WTC11 (cell line): ENCODE data around the gene GMEB2. TPM values are rescaled to one million over a fixed set of nuclear protein-coding genes. Genes with fewer than 3 reads are reported as not detected.

Experiments used
- ATAC-seq: fragments of 200-7000 bp; cut with Tn5 transposase; 2 replicates; pipeline ENCODE4 v1.10.0; 2021; ENCODE audit warnings: mild to moderate bottlenecking, moderate library complexity
- CTCF ChIA-PET: fragments of 300-600 bp; sonication (Branson Sonifier 250); formaldehyde crosslinking; loops from one replicate; lab custom pipeline; 2021; ENCODE audit warnings: antibody characterized with exemption; lab: Charles Lee
- POLR2A ChIA-PET: fragments of 350-600 bp; sonication (Branson Sonifier 250); formaldehyde crosslinking; loops from one replicate; lab custom pipeline; 2021; ENCODE audit warnings: antibody characterized with exemption; lab: Charles Lee
- DNase-seq: peaks from one replicate; pipeline ENCODE4 v3.0.0; 2021; ENCODE audit warnings: low spot score
- H3K27ac Mint-ChIP-seq: 2 replicates; pipeline ENCODE4 v1.8.0; 2021; ENCODE audit warnings: mixed read lengths
- H3K27me3 Mint-ChIP-seq: 2 replicates; pipeline ENCODE4 v1.8.0; 2021; ENCODE audit warnings: low read depth, mild to moderate bottlenecking, moderate library complexity, mixed read lengths
- H3K36me3 Mint-ChIP-seq: 2 replicates; pipeline ENCODE4 v1.8.0; 2021; ENCODE audit warnings: mixed read lengths
- H3K4me1 Mint-ChIP-seq: 2 replicates; pipeline ENCODE4 v1.8.0; 2022; ENCODE audit warnings: mixed read lengths
- H3K4me3 Mint-ChIP-seq: 2 replicates; pipeline ENCODE4 v1.8.0; 2021; ENCODE audit warnings: mild to moderate bottlenecking, moderate library complexity, mixed read lengths
- H3K9me3 Mint-ChIP-seq: 2 replicates; pipeline ENCODE4 v1.8.0; 2021; ENCODE audit warnings: mixed read lengths
- ATF2 ChIP-seq: sonication (generic); formaldehyde crosslinking; IDR thresholded peaks from 2 replicates; pipeline ENCODE4 v1.8.1; 2022; ENCODE audit warnings: low read depth, missing genetic modification reagents, borderline replicate concordance
- ELF4 ChIP-seq: sonication (generic); formaldehyde crosslinking; IDR thresholded peaks from 2 replicates; pipeline ENCODE4 v1.8.1; 2022; ENCODE audit warnings: low read depth, mild to moderate bottlenecking, moderate library complexity, missing genetic modification reagents
- FOXK1 ChIP-seq: sonication (generic); formaldehyde crosslinking; IDR thresholded peaks from 2 replicates; pipeline ENCODE4 v1.8.0; 2022; ENCODE audit warnings: mild to moderate bottlenecking, moderate library complexity, missing genetic modification reagents
- FOXP1 ChIP-seq: sonication (generic); formaldehyde crosslinking; IDR thresholded peaks from 2 replicates; pipeline ENCODE4 v1.8.0; 2022; ENCODE audit warnings: missing genetic modification reagents, mild to moderate bottlenecking, moderate library complexity, borderline replicate concordance
- GABPB1 ChIP-seq: sonication (generic); formaldehyde crosslinking; IDR thresholded peaks from 2 replicates; pipeline ENCODE4 v1.8.1; 2023; ENCODE audit warnings: mild to moderate bottlenecking, missing genetic modification reagents
- GRHL2 ChIP-seq: fragments of 250-450 bp; sonication (Bioruptor Pico); IDR thresholded peaks from 2 replicates; pipeline ENCODE4 v1.8.0; 2022; ENCODE audit warnings: mild to moderate bottlenecking, moderate library complexity; ENCODE audit not compliant: insufficient replicate concordance, severe bottlenecking
- GTF2I ChIP-seq: fragments of 250-450 bp; sonication (Bioruptor Pico); conservative IDR thresholded peaks from 2 replicates; pipeline ENCODE4 v1.4.0; 2021; ENCODE audit warnings: mild to moderate bottlenecking
- PRDM15 ChIP-seq: sonication (generic); formaldehyde crosslinking; IDR thresholded peaks from 2 replicates; pipeline ENCODE4 v1.8.0; 2022; ENCODE audit warnings: missing genetic modification reagents
- PRRX2 ChIP-seq: fragments of 250-450 bp; sonication (Bioruptor Pico); IDR thresholded peaks from 2 replicates; pipeline ENCODE4 v1.8.0; 2021; ENCODE audit warnings: mild to moderate bottlenecking
- SMAD4 ChIP-seq: sonication (generic); formaldehyde crosslinking; IDR thresholded peaks from 2 replicates; pipeline ENCODE4 v1.8.0; 2022; ENCODE audit warnings: mild to moderate bottlenecking, missing genetic modification reagents
- SP1 ChIP-seq: sonication (generic); formaldehyde crosslinking; conservative IDR thresholded peaks from 2 replicates; pipeline ENCODE4 v1.8.1; 2022; ENCODE audit warnings: missing genetic modification reagents
- ZNF121 ChIP-seq: sonication (generic); formaldehyde crosslinking; IDR thresholded peaks from 2 replicates; pipeline ENCODE4 v1.8.0; 2023; ENCODE audit warnings: missing genetic modification reagents
- total RNA-seq: library from RNA; stranded (reverse); gene quantifications from 3 replicates; pipeline ENCODE4 v1.2.3, GENCODE V29; 2021
- TF ChIP-seq, protein P1 (sequence below): fragments of 250-450 bp; sonication (Bioruptor Pico); IDR thresholded peaks from 2 replicates; pipeline ENCODE4 v1.8.0; 2021; ENCODE audit warnings: mild to moderate bottlenecking
- TF ChIP-seq, protein P2 (sequence below): fragments of 200-600 bp; IDR thresholded peaks from 2 replicates; pipeline ENCODE4 v1.8.0; 2022; ENCODE audit warnings: antibody characterized with exemption
- TF ChIP-seq, protein P3 (sequence below): sonication (generic); formaldehyde crosslinking; IDR thresholded peaks from 2 replicates; pipeline ENCODE4 v1.8.1; 2022; ENCODE audit warnings: low read depth, mild to moderate bottlenecking, moderate library complexity, missing genetic modification reagents, borderline replicate concordance

GMEB2 gene
- total RNA-seq, 1 experiment from 2014 or later = 14.8 TPM

- peak; percentile 29; the same call in 1 of the 2 replicates for ATAC-seq
- no peaks in the 10 kb centered on the region for H3K36me3 Mint-ChIP-seq
- peaks cover under 1% of the 10 kb centered on the region; the same call in 1 of the 2 replicates for H3K27me3 Mint-ChIP-seq
- ChIA-PET POLR2A (interaction anchor here (0.5 kb wide), 1 partner anchor 427 kb away, joined by 3 read pairs; no protein-coding TSS in a partner anchor), CTCF (interaction anchor here (2.1 to 3.3 kb wide), 2 partner anchors 16 to 88 kb away, joined by 10 to 17 read pairs; no protein-coding TSS in a partner anchor)
- no peaks in the 10 kb centered on the region for H3K9me3 Mint-ChIP-seq
- peak overlapping the region; percentile 70 for H3K4me3 Mint-ChIP-seq
- TF ChIP-seq GABPB1 = 0 out of 2 replicates have a peak, but pooled peaks have one; percentile 25
- peak; percentile 39; the same call in 1 of the 2 replicates for TF ChIP-seq FOXP1 (CRISPR knock-in tag)
- peak; percentile 21; the same call in 1 of the 2 replicates for TF ChIP-seq FOXK1 (CRISPR knock-in tag)
- no peak for TF ChIP-seq ELF4 (CRISPR knock-in tag)
- TF ChIP-seq ATF2 (CRISPR knock-in tag) = no peak
- no peak for TF ChIP-seq PRDM15 (CRISPR knock-in tag)
- DNase-seq = no peak
- H3K4me1 Mint-ChIP-seq = peaks cover 22% of the 10 kb centered on the region
- H3K27ac Mint-ChIP-seq = peak overlapping the region; percentile 97
Observed at GRCh38 chr20:63625771-63626423, 1.0 kb downstream of the GMEB2 start.

DNA sequence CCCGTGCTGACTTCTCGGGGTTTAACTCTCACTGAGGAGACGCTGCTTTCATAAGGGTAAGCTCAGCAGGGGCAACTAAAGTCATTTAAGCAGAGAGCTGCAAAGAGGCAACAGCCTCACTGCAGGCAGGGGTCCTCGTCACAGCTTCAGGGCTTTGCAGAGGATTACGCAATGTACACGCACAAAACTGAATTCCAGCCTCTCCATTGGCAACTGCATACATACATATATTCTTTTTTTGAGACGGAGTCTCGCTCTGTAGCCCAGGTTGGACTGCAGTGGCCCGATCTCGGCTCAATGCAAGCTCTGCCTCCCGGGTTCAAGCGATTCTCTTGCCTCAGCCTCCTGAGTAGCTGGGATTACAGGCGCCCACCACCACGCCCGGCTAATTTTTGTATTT lies 2.4 kb downstream of the GMEB2 start:
- Mint-ChIP-seq H3K4me1 (peaks cover 22% of the 10 kb centered on the region), H3K4me3 (0 out of 2 replicates have a peak overlapping the region, but pooled peaks have one; percentile 3), H3K27me3 (no peaks in the 10 kb centered on the region), H3K36me3 (no peaks in the 10 kb centered on the region), H3K9me3 (no peaks in the 10 kb centered on the region), H3K27ac (peak overlapping the region; percentile 53)
- ChIA-PET POLR2A (interaction anchor here (0.6 to 1.0 kb wide), 2 partner anchors 33 to 116 kb away, joined by 3 to 4 read pairs; partner anchors contain the start of gene RTEL1), CTCF (interaction anchor here (1.2 to 3.3 kb wide), 3 partner anchors 17 to 356 kb away, joined by 4 to 17 read pairs (median 10); no protein-coding TSS in a partner anchor)
- ATAC-seq = no peak
- no peak for DNase-seq
- TF ChIP-seq SP1 (no peak), GRHL2 (CRISPR knock-in tag) (no peak), ZNF121 (CRISPR knock-in tag) (no peak), GTF2I (CRISPR knock-in tag) (no peak), SMAD4 (CRISPR knock-in tag) (no peak), PRRX2 (no peak)
- TF ChIP-seq, protein P1, sequence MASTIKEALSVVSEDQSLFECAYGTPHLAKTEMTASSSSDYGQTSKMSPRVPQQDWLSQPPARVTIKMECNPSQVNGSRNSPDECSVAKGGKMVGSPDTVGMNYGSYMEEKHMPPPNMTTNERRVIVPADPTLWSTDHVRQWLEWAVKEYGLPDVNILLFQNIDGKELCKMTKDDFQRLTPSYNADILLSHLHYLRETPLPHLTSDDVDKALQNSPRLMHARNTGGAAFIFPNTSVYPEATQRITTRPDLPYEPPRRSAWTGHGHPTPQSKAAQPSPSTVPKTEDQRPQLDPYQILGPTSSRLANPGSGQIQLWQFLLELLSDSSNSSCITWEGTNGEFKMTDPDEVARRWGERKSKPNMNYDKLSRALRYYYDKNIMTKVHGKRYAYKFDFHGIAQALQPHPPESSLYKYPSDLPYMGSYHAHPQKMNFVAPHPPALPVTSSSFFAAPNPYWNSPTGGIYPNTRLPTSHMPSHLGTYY (CRISPR knock-in tag) = no peak
- TF ChIP-seq, protein P2, sequence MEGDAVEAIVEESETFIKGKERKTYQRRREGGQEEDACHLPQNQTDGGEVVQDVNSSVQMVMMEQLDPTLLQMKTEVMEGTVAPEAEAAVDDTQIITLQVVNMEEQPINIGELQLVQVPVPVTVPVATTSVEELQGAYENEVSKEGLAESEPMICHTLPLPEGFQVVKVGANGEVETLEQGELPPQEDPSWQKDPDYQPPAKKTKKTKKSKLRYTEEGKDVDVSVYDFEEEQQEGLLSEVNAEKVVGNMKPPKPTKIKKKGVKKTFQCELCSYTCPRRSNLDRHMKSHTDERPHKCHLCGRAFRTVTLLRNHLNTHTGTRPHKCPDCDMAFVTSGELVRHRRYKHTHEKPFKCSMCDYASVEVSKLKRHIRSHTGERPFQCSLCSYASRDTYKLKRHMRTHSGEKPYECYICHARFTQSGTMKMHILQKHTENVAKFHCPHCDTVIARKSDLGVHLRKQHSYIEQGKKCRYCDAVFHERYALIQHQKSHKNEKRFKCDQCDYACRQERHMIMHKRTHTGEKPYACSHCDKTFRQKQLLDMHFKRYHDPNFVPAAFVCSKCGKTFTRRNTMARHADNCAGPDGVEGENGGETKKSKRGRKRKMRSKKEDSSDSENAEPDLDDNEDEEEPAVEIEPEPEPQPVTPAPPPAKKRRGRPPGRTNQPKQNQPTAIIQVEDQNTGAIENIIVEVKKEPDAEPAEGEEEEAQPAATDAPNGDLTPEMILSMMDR = no peak
- TF ChIP-seq, protein P3, sequence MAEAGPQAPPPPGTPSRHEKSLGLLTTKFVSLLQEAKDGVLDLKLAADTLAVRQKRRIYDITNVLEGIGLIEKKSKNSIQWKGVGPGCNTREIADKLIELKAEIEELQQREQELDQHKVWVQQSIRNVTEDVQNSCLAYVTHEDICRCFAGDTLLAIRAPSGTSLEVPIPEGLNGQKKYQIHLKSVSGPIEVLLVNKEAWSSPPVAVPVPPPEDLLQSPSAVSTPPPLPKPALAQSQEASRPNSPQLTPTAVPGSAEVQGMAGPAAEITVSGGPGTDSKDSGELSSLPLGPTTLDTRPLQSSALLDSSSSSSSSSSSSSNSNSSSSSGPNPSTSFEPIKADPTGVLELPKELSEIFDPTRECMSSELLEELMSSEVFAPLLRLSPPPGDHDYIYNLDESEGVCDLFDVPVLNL = no peak
